Lower lobe of right lung (tissue), 2 donors: ENCODE results near the gene KRT28. TPM values are rescaled to one million over a fixed set of nuclear protein-coding genes. Genes with fewer than 3 reads are reported as not detected.

Experiments
- ATAC-seq, 2 donors: fragments of 200-7000 bp; cut with Tn5 transposase; one replicate each; pipeline ENCODE4 v1.9.1; 2020 to 2022; ENCODE audit warnings: mild to moderate bottlenecking in 2 of 2, moderate library complexity in 2 of 2
- DNase-seq: peaks from one replicate; pipeline ENCODE4 v3.0.0-alpha.2; 2020
- H3K27ac ChIP-seq: fragments of 200-600 bp; one replicate; pipeline ENCODE4 v1.8.0; 2022
- H3K27me3 ChIP-seq: fragments of 200-600 bp; one replicate; pipeline ENCODE4 v1.8.0; 2022; ENCODE audit warnings: low read depth
- H3K36me3 ChIP-seq: fragments of 200-600 bp; one replicate; pipeline ENCODE4 v1.8.0; 2022; ENCODE audit warnings: mild to moderate bottlenecking
- H3K4me1 ChIP-seq: fragments of 200-600 bp; one replicate; pipeline ENCODE4 v1.8.0; 2022
- H3K4me3 ChIP-seq: fragments of 200-600 bp; one replicate; pipeline ENCODE4 v1.8.0; 2022; ENCODE audit warnings: mild to moderate bottlenecking
- H3K9me3 ChIP-seq: fragments of 200-600 bp; one replicate; pipeline ENCODE4 v1.8.0; 2022
- intact Hi-C: fragments of 100-400 bp; cut with DNase I; formaldehyde crosslinking; loops from one replicate; pipeline ENCODE4 v1.11.0; 2022
- long read RNA-seq: library from polyadenylated mRNA; unstranded; transcript quantifications from one replicate; pipeline ENCODE4 v2.0.0, GENCODE V29; 2021
- total RNA-seq: library from RNA; stranded (reverse); fragmentation: NEBNext Ultra II Directional; extraction: Animal tissue kit (Norgen Biotek cat#: 25700); gene quantifications from one replicate; pipeline ENCODE4 v1.2.1, GENCODE V29; 2021
- TF ChIP-seq, protein P1 (sequence below): fragments of 200-600 bp; IDR thresholded peaks from one replicate; pipeline ENCODE4 v1.8.0; 2022; ENCODE audit warnings: antibody characterized with exemption, mild to moderate bottlenecking
- donor health status: DM: no; HTN: yes; CAD: no; lungs with severe emphysema.

Gene KRT28
- not detected for total RNA-seq
- long read RNA-seq: 0 reads

GRCh38 chr17:40799859-40800258 is at the start of gene KRT28:
Gene KRT28, minus strand, starts transcription at chr17:40799959. Its CDS starts 66 bp downstream, at chr17:40799893.
- ATAC-seq (no peak), DNase-seq (no peak)
- Histone ChIP-seq H3K27ac (no peak within 1 kb of the TSS), H3K9me3 (no peaks in the 10 kb centered on the region), H3K27me3 (peaks cover 12% of the 10 kb centered on the region), H3K36me3 (no peaks in the 10 kb centered on the region), H3K4me3 (no peak within 1 kb of the TSS), H3K4me1 (no peaks in the 10 kb centered on the region)
- intact Hi-C loops: no loop called here
- TF ChIP-seq, protein P1, sequence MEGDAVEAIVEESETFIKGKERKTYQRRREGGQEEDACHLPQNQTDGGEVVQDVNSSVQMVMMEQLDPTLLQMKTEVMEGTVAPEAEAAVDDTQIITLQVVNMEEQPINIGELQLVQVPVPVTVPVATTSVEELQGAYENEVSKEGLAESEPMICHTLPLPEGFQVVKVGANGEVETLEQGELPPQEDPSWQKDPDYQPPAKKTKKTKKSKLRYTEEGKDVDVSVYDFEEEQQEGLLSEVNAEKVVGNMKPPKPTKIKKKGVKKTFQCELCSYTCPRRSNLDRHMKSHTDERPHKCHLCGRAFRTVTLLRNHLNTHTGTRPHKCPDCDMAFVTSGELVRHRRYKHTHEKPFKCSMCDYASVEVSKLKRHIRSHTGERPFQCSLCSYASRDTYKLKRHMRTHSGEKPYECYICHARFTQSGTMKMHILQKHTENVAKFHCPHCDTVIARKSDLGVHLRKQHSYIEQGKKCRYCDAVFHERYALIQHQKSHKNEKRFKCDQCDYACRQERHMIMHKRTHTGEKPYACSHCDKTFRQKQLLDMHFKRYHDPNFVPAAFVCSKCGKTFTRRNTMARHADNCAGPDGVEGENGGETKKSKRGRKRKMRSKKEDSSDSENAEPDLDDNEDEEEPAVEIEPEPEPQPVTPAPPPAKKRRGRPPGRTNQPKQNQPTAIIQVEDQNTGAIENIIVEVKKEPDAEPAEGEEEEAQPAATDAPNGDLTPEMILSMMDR: no peak

DNA sequence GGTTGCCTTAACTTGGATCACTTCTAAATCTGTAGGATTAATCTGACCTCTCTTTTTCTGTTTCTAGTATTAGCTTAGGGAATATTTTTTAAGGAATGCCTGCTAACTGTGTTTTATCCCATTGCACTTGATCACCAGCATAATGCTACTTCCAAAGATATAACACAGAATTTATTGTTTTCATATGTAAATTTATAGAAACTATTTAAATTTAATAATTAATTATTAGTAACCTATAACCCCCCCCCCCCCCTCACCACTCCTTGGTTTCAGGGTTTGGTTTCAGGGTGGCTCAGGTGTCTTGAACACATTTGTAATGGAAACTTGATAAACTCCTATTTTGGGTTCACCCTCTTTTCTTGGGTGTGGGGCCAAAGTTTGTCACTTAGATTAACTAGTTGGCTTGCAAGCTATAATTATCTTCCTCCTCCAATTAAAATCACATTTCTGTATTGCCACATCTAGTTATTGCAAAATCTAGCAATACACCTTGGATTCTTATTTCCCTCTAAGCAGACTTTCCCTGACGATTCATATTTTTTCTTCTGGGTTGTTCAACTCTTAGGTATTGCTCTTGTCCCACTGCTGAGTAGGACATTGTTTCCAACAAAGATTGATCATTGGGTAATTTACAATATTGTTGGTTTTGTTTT is 49.0 kb upstream of the KRT28 start:
- Histone ChIP-seq H3K4me3 (no peak overlapping the region), H3K36me3 (no peaks in the 10 kb centered on the region), H3K9me3 (no peaks in the 10 kb centered on the region), H3K4me1 (no peaks in the 10 kb centered on the region), H3K27ac (no peak overlapping the region), H3K27me3 (peaks cover 7% of the 10 kb centered on the region)
- DNase-seq (no peak), ATAC-seq (no peak)
- TF ChIP-seq, protein P1: no peak
- intact Hi-C loops: no loop called here

- TF ChIP-seq, protein P1: no peak
- Histone ChIP-seq H3K9me3 (no peaks in the 10 kb centered on the region), H3K27me3 (peaks cover 7% of the 10 kb centered on the region), H3K27ac (no peak overlapping the region), H3K4me1 (no peaks in the 10 kb centered on the region), H3K36me3 (no peaks in the 10 kb centered on the region), H3K4me3 (no peak overlapping the region)
- ATAC-seq (no peak), DNase-seq (no peak)
- intact Hi-C loops: no loop called here
Measured at GRCh38 chr17:40846515-40847144, 46.9 kb upstream of the KRT28 start.

DNA sequence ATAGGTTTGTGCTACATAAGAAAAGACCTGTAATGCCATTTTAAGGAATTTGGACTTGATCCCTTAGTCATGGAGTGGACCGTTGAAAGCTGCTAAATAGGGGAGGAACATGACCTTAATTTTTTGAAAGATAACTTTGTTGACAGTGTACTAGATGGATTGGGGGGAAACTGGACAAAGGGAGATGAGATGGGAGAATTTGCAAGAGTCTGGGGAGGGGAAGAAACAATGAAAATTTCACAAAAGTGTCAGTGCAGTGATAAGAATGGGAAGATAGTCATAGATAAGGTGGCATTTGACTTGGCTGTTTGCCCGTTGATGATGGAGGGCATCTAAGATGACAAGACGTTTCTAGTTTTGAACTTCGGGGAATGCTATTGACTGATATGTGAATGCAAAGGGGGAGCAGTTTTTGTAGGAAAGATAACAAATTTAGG is 44.9 kb upstream of the KRT28 start:
- H3K27ac ChIP-seq: no peak overlapping the region
- peaks cover 6% of the 10 kb centered on the region for H3K27me3 ChIP-seq
- DNase-seq (no peak), ATAC-seq (no peak)
- H3K9me3 ChIP-seq: no peaks in the 10 kb centered on the region
- H3K36me3 ChIP-seq: no peaks in the 10 kb centered on the region
- no peaks in the 10 kb centered on the region for H3K4me1 ChIP-seq
- TF ChIP-seq, protein P1: no peak
- no peak overlapping the region for H3K4me3 ChIP-seq
- intact Hi-C loops: no loop called here

DNA sequence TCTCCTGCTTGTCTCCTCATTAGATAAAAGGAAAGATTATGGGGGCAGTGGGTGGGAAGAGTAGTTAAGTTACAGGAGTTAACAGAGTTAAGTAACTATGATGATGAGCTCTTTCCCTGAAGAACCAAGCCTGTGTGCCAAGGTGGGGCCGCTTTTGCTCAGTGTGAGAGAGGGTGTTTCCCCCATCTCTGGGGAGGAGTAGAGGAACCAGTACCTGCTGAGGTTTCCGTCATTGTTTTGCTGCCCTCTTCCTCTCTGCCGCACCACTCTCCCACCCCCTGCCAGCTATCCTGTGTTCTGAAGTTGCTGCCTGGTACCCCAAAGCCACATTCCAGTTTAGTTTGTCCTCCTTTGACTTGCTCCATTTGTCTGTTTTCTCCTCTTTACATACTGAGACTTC is 43.5 kb upstream of the KRT28 start:
- H3K27ac ChIP-seq: no peak overlapping the region
- H3K4me3 ChIP-seq: no peak overlapping the region
- no peak for ATAC-seq
- DNase-seq: no peak
- no peaks in the 10 kb centered on the region for H3K9me3 ChIP-seq
- intact Hi-C loops: no loop called here
- no peaks in the 10 kb centered on the region for H3K4me1 ChIP-seq
- H3K36me3 ChIP-seq: no peaks in the 10 kb centered on the region
- no peaks in the 10 kb centered on the region for H3K27me3 ChIP-seq
- TF ChIP-seq, protein P1: no peak
